ENCODE measurements around the gene SUCLA2.

Gene SUCLA2

DNA sequence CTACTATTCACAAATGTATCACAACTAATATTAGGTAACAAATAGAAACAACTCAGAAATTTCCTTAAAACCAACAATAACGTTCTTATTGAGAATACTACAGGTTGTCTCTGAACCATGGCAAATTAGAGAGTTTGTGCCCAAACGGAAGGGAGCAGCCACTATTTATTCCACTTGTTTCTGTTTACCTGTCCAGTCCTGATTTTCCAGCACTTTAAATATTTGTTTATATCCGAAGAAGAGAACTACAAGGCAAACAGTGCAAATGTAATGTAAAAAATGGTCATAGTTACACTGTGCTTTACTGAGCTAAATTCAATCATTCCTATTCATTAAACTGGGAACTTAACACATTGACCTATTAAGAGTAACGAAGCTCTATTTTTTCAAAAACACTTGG is 9.2 kb downstream of the SUCLA2 start:
- no peak for DNase-seq (ENCODE audit: low spot score)
- TF ChIP-seq, protein P1, sequence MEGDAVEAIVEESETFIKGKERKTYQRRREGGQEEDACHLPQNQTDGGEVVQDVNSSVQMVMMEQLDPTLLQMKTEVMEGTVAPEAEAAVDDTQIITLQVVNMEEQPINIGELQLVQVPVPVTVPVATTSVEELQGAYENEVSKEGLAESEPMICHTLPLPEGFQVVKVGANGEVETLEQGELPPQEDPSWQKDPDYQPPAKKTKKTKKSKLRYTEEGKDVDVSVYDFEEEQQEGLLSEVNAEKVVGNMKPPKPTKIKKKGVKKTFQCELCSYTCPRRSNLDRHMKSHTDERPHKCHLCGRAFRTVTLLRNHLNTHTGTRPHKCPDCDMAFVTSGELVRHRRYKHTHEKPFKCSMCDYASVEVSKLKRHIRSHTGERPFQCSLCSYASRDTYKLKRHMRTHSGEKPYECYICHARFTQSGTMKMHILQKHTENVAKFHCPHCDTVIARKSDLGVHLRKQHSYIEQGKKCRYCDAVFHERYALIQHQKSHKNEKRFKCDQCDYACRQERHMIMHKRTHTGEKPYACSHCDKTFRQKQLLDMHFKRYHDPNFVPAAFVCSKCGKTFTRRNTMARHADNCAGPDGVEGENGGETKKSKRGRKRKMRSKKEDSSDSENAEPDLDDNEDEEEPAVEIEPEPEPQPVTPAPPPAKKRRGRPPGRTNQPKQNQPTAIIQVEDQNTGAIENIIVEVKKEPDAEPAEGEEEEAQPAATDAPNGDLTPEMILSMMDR (IDR thresholded peaks at IDR 0.05; ENCODE audit: extremely low read depth, missing control alignments) = no peak

DNA sequence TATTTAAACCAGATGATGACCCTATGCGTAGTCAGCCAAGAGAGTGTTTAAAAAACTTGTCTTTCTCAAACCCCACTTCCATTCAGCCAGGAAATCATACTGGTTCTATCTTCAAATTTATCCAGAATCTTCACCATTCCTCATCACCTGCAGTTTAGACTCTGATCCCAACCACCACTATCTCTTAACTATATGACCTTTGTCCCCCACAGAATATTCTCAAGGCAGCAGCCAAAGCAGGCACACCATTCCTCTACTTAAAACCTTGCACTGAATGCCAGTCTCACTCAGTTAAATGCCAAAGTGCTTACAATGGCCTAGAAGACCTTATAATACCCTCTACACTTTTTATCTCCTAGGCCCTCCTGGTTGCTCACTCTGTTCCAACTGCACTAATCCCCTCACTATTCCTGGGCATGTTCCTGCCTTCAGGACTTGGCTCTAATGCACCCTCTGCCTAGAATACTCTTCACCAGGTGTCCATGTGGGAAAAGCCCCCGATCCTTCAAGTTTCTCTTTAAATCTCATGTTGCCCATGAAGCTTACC is 10.1 kb downstream of the SUCLA2 start:
- TF ChIP-seq, protein P1 (IDR thresholded peaks at IDR 0.05; ENCODE audit: extremely low read depth, missing control alignments) = no peak
- no peak for DNase-seq (ENCODE audit: low spot score)

DNA sequence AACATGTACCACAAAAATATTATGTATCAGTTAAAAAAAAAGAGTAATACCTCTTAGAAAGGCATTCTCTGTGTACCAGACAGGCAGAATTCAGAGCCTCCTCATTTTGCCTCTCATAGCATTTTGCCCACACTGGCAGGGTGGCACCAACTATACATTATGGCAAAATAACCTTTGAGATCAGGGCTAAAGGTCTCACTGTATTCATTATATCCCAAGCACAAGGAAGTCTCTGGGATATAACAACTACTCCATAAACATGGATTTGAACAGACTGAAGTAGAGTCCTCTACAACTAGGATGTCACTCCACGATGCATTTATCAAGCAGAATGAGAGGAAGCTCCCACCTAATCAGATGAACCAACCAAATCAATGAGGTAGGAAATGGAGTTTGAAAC is 10.6 kb downstream of the SUCLA2 start:
- no peak for DNase-seq (ENCODE audit: low spot score)
- TF ChIP-seq, protein P1 (IDR thresholded peaks at IDR 0.05; ENCODE audit: extremely low read depth, missing control alignments) = no peak

DNA sequence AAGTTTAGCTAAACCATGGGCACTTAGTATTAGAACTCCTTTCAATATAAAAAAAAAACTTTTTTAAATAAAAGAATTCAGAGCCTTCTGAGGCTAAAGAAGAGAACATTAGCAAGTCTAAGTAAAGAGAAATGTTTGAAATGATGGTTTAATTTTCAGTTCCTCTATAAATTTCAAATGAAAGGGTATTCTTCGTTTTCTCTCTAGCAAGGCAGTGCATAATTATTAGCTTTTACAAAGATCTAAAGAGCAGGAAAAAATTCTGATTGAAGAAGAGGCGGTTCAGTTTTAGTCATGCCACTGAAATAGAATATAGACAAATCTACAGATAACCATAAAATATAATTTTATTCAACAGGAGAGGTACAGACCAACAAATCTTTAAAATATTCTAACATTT is 18.0 kb downstream of the SUCLA2 start:
- DNase-seq (ENCODE audit: low spot score) = no peak
- TF ChIP-seq, protein P1 (IDR thresholded peaks at IDR 0.05; ENCODE audit: extremely low read depth, missing control alignments) = no peak

DNA sequence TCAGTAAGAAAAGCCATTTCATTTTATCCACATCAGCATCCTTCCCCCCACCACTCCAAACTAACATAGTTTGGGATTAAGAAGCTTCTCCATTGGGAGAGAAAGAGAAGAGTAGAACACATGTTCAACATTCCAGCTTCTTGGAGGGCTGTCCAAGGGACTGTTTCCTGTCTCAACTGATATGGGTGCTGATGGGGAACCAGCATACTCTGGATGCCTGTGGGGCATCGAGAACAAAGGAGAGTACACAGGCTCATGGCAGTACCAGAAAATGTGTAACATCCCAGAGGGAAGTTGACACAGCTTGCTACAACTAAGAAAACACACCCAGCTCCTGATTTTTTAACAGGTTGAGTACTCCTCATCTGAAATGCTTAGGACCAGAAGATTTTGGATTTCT is 24.7 kb downstream of the SUCLA2 start:
- TF ChIP-seq, protein P1 (IDR thresholded peaks at IDR 0.05; ENCODE audit: extremely low read depth, missing control alignments) = no peak
- no peak for DNase-seq (ENCODE audit: low spot score)

DNA sequence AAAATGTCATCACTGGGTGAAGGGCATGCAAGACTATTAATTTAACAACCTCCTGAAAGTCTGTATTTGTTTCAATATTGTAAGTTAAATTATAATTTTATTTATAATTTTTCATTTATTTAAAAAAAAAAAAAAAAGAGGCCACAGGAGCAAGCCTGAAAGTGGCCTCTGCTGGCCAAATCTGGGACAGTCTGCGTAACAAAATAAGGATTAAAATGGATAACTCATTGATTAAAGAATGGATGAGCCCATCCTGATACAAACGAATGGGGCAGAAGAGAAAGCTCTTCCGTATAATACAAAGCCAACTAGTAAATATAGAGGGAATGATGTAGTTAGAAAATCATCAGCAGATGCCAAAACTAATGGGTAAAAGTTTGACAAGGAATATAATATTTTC is 36.2 kb downstream of the SUCLA2 start:
- DNase-seq (ENCODE audit: low spot score) = no peak
- TF ChIP-seq, protein P1 (IDR thresholded peaks at IDR 0.05; ENCODE audit: extremely low read depth, missing control alignments) = no peak

DNA sequence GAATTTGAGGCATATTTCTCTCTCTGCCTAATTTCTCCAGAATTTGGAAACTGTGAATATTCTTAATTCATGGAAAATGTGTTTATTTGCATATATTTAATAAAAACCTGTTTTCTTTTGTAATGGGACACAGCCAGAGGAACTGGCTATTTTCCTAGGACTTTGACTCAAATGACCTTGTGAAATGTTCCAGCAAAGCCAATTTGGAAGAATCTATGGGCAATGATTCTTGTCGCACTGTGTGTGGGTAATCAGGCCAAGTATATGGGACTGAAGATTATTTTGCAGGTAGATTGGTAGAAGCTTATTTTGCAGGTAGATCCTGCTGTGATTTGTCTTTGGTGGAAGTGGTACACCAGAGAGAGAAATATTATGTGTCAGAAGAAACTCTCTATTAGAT is 38.8 kb downstream of the SUCLA2 start:
- TF ChIP-seq, protein P1 (IDR thresholded peaks at IDR 0.05; ENCODE audit: extremely low read depth, missing control alignments) = no peak
- no peak for DNase-seq (ENCODE audit: low spot score)
